Memory B cell (primary cell): ENCODE results near the gene ARHGAP6.
"Not testable (repeated sequence)": the region's sequence is repeated elsewhere in the genome, so short reads cannot be mapped to it uniquely, and the experiment has no call there.

Experiments
- ATAC-seq: fragments of 150-1000 bp; cut with Tn5 transposase; 2 replicates; pipeline ENCODE4 v1.10.0; 2021; ENCODE audit warnings: low read depth, mild to moderate bottlenecking, moderate library complexity
- DNase-seq, 2 donors: peaks; one replicate each; pipeline ENCODE4 v3.0.0; 2022; ENCODE audit warnings: low spot score in 2 of 2
- H3K27ac Mint-ChIP-seq: one replicate; pipeline ENCODE4 v1.8.0; 2022; ENCODE audit warnings: mild to moderate bottlenecking, moderate library complexity, mixed read lengths
- H3K27me3 Mint-ChIP-seq: one replicate; pipeline ENCODE4 v1.8.0; 2022; ENCODE audit warnings: mixed read lengths
- H3K36me3 Mint-ChIP-seq: one replicate; pipeline ENCODE4 v1.8.0; 2022; ENCODE audit warnings: mild to moderate bottlenecking, mixed read lengths
- H3K4me1 Mint-ChIP-seq: one replicate; pipeline ENCODE4 v1.8.0; 2022; ENCODE audit warnings: mixed read lengths
- H3K4me3 Mint-ChIP-seq: one replicate; pipeline ENCODE4 v1.8.0; 2022; ENCODE audit warnings: mild to moderate bottlenecking, moderate library complexity, mixed read lengths
- H3K9me3 Mint-ChIP-seq: one replicate; pipeline ENCODE4 v1.8.0; 2022; ENCODE audit warnings: mixed read lengths

Gene ARHGAP6

GRCh38 chrX:11619441-11619840, 46.3 kb downstream of the ARHGAP6 start:
- ATAC-seq (no peak), DNase-seq (no peak)
- H3K4me1 Mint-ChIP-seq, result no peaks in the 10 kb centered on the region
- H3K9me3 Mint-ChIP-seq, result peaks cover 8% of the 10 kb centered on the region
- H3K36me3 Mint-ChIP-seq, result no peaks in the 10 kb centered on the region
- H3K4me3 Mint-ChIP-seq, result no peak overlapping the region
- peaks cover 8% of the 10 kb centered on the region for H3K27me3 Mint-ChIP-seq
- H3K27ac Mint-ChIP-seq, result no peak overlapping the region

DNA sequence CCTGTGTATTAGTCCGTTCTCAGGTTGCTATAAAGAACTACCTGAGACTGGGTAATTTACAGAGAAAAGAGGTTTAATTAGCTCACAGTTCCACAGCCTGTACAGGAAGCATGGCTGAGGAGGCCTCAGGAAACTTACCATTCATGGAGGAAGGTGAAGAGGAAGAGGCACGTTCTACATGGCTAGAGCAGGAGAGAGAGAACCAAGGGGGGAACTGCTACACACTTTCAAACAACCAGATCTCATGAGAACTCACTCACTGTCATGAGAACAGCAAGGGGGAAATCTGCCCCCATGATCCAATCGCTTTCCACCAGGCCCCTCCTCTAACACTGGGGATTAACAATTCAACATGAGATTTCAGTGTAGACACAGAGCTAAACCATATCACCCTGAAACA, 51.5 kb downstream of the ARHGAP6 start:
- not testable (repeated sequence) for H3K27ac Mint-ChIP-seq, DNase-seq, H3K4me3 Mint-ChIP-seq, ATAC-seq, H3K4me1 Mint-ChIP-seq, H3K27me3 Mint-ChIP-seq, H3K36me3 Mint-ChIP-seq
- peaks cover 12% of the 10 kb centered on the region for H3K9me3 Mint-ChIP-seq

DNA sequence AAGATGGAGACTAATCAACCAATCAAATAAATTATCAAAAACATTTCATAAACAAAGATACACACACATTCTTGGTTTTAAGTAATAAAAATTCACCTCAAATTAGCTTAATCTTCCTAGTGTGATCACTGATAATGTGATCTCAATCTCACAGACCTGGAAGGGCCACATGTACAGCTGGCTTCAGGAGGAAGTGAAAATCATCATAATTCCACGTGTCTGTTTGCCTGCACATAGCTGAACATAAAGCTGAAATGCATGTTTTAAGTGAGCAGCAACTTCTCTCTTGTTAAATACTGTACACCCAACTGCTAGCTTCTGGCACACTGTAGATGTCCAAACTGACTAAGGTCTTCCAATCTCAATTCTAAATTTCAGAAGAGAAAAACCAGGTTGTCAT, 53.8 kb downstream of the ARHGAP6 start:
- no peak overlapping the region for H3K4me3 Mint-ChIP-seq
- H3K27ac Mint-ChIP-seq, result no peak overlapping the region
- peaks cover 9% of the 10 kb centered on the region for H3K9me3 Mint-ChIP-seq
- no peaks in the 10 kb centered on the region for H3K27me3 Mint-ChIP-seq
- no peak for DNase-seq
- peak; percentile 53 for ATAC-seq
- no peaks in the 10 kb centered on the region for H3K36me3 Mint-ChIP-seq
- no peaks in the 10 kb centered on the region for H3K4me1 Mint-ChIP-seq

GRCh38 chrX:11611161-11611560, 54.6 kb downstream of the ARHGAP6 start:
- Mint-ChIP-seq H3K9me3 (peaks cover 9% of the 10 kb centered on the region), H3K4me1 (no peaks in the 10 kb centered on the region), H3K27ac (no peak overlapping the region), H3K27me3 (no peaks in the 10 kb centered on the region), H3K36me3 (no peaks in the 10 kb centered on the region), H3K4me3 (no peak overlapping the region)
- DNase-seq (no peak), ATAC-seq (no peak)

DNA sequence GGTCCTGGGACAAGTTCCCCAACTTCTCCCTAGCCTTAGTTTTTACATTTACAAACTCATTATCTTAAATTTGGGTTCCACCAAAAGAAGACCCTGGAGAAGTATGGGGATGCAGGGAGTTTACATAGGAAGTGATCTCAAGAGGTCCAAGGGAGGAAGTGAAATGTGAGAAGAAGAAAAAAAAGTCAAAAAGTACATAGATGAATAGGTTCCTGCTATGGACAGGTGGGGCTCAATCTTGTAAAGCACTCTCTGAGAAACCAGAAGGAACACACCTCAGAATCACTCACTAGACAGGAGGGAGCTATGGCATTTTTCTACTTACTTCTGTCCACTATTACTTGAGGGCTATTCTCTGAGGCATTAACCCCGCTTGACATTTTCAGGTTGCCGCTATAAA, 56.6 kb downstream of the ARHGAP6 start:
- no peaks in the 10 kb centered on the region for H3K27me3 Mint-ChIP-seq
- DNase-seq (no peak), ATAC-seq (no peak)
- no peaks in the 10 kb centered on the region for H3K4me1 Mint-ChIP-seq
- H3K36me3 Mint-ChIP-seq, result no peaks in the 10 kb centered on the region
- H3K9me3 Mint-ChIP-seq, result peaks cover 1% of the 10 kb centered on the region
- no peak overlapping the region for H3K4me3 Mint-ChIP-seq
- no peak overlapping the region for H3K27ac Mint-ChIP-seq

- ATAC-seq (no peak), DNase-seq (no peak)
- Mint-ChIP-seq H3K4me3 (no peak overlapping the region), H3K27me3 (no peaks in the 10 kb centered on the region), H3K4me1 (no peaks in the 10 kb centered on the region), H3K36me3 (no peaks in the 10 kb centered on the region), H3K9me3 (no peaks in the 10 kb centered on the region), H3K27ac (no peak overlapping the region)
Observed at GRCh38 chrX:11606408-11606807, 59.3 kb downstream of the ARHGAP6 start.

GRCh38 chrX:11600578-11600977, 65.1 kb downstream of the ARHGAP6 start:
- peaks cover 3% of the 10 kb centered on the region for H3K27me3 Mint-ChIP-seq
- ATAC-seq (no peak), DNase-seq (no peak)
- no peak overlapping the region for H3K27ac Mint-ChIP-seq
- H3K36me3 Mint-ChIP-seq, result no peaks in the 10 kb centered on the region
- no peaks in the 10 kb centered on the region for H3K4me1 Mint-ChIP-seq
- no peak overlapping the region for H3K4me3 Mint-ChIP-seq
- no peaks in the 10 kb centered on the region for H3K9me3 Mint-ChIP-seq

DNA sequence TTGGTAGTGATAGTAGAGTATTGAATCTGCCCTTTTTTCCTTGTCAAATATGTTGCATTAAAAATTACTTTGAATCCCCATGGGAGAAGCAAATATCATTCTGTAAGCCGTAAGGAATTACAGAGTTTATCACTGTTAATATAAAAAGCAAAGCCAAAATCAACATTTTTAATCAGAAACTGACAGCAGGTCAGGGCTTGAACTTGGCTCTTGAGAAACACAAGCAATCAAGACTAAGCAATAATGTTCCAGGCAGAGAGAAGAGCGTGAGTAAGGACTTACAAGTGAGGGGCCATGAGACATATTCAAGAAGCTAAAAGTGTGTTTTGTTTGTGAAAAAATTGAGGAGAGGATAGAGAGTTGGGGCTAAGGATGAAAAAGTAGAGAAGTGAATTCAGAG, 68.2 kb downstream of the ARHGAP6 start:
- ATAC-seq (no peak), DNase-seq (no peak)
- Mint-ChIP-seq H3K36me3 (no peaks in the 10 kb centered on the region), H3K27ac (no peak overlapping the region), H3K4me3 (no peak overlapping the region), H3K9me3 (no peaks in the 10 kb centered on the region), H3K4me1 (no peaks in the 10 kb centered on the region), H3K27me3 (peaks cover 3% of the 10 kb centered on the region)

DNA sequence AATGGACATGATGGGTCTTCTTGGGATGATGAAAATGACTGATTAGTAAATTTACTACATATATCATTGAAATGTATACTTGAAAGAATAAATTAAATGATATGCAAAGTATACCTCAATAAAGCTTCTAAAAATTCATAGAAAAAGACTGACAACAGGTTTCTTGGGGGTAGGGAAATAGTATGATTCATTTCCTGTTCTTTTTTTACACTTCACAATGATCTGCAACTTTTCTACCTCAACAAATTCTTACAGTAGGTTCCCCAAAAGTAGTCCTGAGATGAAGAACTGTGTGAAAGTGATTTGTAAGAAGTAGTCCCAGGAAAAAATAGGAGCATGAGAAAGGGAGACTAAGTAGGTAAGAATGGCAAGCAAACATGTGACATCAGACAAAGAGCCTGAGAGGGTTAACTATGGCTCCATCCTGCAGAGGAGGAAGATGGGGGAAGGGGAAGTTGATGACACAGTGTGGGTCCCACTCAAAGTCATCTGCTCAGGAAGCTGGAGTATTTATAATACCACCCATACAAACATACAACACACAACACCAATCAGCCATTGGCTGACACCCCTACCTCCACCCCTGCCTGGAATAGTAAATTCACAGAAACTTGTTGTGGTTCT, 73.9 kb downstream of the ARHGAP6 start:
- H3K4me3 Mint-ChIP-seq, result no peak overlapping the region
- no peak overlapping the region for H3K27ac Mint-ChIP-seq
- no peaks in the 10 kb centered on the region for H3K9me3 Mint-ChIP-seq
- no peaks in the 10 kb centered on the region for H3K36me3 Mint-ChIP-seq
- DNase-seq, result no peak
- H3K4me1 Mint-ChIP-seq, result peaks cover 6% of the 10 kb centered on the region
- peaks cover 3% of the 10 kb centered on the region for H3K27me3 Mint-ChIP-seq
- no peak for ATAC-seq

DNA sequence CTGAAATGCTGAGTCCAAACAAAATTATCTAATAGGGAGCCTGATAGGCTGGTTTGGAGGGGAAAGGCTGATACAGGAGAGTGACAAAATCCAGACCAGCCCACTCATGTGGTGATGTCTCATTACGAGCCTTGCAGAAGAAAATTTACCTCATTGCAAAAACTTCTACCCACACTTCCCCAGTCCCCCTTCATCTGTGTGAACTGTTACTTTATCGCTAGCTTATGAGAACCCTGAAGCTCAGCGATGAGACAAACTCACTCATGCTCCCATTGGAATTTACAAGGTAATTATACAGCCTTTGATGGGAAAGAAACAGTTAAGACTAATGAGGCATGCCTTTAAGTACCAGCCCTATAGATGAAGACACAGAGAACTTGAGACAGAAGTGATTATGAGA, 76.1 kb downstream of the ARHGAP6 start:
- H3K4me1 Mint-ChIP-seq, result peaks cover 6% of the 10 kb centered on the region
- H3K4me3 Mint-ChIP-seq, result no peak overlapping the region
- no peaks in the 10 kb centered on the region for H3K9me3 Mint-ChIP-seq
- H3K27ac Mint-ChIP-seq, result no peak overlapping the region
- DNase-seq, result no peak
- H3K36me3 Mint-ChIP-seq, result no peaks in the 10 kb centered on the region
- no peak for ATAC-seq
- peaks cover 3% of the 10 kb centered on the region for H3K27me3 Mint-ChIP-seq

DNA sequence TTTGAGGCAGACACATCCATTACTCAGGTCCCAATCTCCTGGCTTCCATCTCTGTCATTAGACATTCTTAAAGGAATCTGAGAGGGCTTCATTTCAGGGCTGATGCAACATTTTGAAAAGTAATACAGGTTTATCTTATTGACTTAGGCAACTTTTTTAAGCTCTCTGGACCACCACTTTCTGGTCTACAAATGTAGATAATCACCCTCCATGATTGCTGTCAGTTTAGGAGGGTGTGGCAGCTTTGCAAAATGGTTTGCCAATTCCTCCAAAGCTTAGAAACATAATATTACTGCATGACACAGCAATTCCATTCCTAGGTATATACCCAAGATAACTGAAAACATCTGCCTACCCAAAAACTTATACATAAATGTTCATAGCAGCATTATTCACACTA, 77.6 kb downstream of the ARHGAP6 start:
- no peak overlapping the region for H3K27ac Mint-ChIP-seq
- H3K4me1 Mint-ChIP-seq, result peaks cover 6% of the 10 kb centered on the region
- peaks cover 3% of the 10 kb centered on the region for H3K27me3 Mint-ChIP-seq
- ATAC-seq, result no peak
- H3K36me3 Mint-ChIP-seq, result no peaks in the 10 kb centered on the region
- no peak overlapping the region for H3K4me3 Mint-ChIP-seq
- no peaks in the 10 kb centered on the region for H3K9me3 Mint-ChIP-seq
- no peak for DNase-seq

DNA sequence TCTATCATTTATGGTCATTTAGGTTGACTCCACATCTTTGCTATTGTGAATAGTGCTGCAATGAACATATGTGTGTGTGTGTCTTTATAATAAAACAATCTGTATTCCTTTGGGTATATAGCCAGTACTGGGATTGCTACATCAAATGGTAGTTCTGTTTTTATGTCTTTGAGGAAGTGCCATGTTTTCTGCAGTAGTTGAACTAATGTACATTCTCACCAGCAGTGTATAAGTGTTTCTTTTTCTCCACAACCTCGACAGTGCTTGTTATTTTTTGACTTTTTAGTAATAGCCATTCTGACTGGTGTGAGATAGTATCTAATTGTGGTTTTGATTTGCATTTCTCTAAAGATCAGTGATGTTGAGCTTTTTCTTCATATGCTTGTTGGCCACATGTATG, 80.5 kb downstream of the ARHGAP6 start:
- no peak for DNase-seq
- no peak overlapping the region for H3K4me3 Mint-ChIP-seq

DNA sequence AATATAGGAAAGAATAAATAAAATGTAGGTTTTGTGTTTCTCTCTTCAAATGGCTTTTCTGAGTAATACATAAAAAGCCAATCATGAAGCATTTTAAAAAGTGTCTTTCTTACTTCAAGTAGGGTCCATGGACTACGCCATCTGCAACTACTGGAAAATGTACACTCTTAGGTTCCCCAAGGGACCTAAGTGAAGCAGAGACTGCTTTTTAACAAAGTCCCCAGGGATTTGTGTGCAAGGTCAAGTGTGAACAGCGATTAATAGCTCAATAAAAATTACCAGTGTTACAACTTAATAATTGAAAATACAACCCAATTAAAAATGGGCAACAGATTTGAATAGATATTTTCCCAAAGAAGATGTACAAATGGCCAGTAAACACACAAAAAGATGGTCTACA, 84.9 kb downstream of the ARHGAP6 start:
- H3K9me3 Mint-ChIP-seq, result no peaks in the 10 kb centered on the region
- peaks cover 2% of the 10 kb centered on the region for H3K4me1 Mint-ChIP-seq
- H3K4me3 Mint-ChIP-seq, result no peak overlapping the region
- peaks cover 3% of the 10 kb centered on the region for H3K27me3 Mint-ChIP-seq
- no peaks in the 10 kb centered on the region for H3K36me3 Mint-ChIP-seq
- ATAC-seq (no peak), DNase-seq (no peak)
- H3K27ac Mint-ChIP-seq, result no peak overlapping the region

More for the DNA sequence above, 80.5 kb downstream of the ARHGAP6 start:
- no peaks in the 10 kb centered on the region for H3K9me3 Mint-ChIP-seq
- no peaks in the 10 kb centered on the region for H3K36me3 Mint-ChIP-seq
- peaks cover 3% of the 10 kb centered on the region for H3K27me3 Mint-ChIP-seq
- H3K27ac Mint-ChIP-seq, result no peak overlapping the region
- peaks cover 2% of the 10 kb centered on the region for H3K4me1 Mint-ChIP-seq
- no peak for ATAC-seq

GRCh38 chrX:11579636-11580600, 85.8 kb downstream of the ARHGAP6 start:
- no peak overlapping the region for H3K4me3 Mint-ChIP-seq
- H3K36me3 Mint-ChIP-seq, result no peaks in the 10 kb centered on the region
- DNase-seq, result no peak
- no peak overlapping the region for H3K27ac Mint-ChIP-seq
- no peak for ATAC-seq
- H3K4me1 Mint-ChIP-seq, result peaks cover 2% of the 10 kb centered on the region
- H3K9me3 Mint-ChIP-seq, result no peaks in the 10 kb centered on the region
- H3K27me3 Mint-ChIP-seq, result peaks cover 3% of the 10 kb centered on the region
